IMR-90 (cell line): Measurements from ENCODE around the gene RPL12. TPM values are rescaled to one million over a fixed set of nuclear protein-coding genes. Genes with fewer than 3 reads are reported as not detected.
A peak's percentile ranks its signal among the peaks of the same experiment; 100 is the strongest.

Experiments used
- ATAC-seq: fragments of 200-7000 bp; cut with Tn5 transposase; 2 replicates; pipeline ENCODE4 v1.9.1; 2020; ENCODE audit warnings: low read depth, mild to moderate bottlenecking, moderate library complexity
- BruUV-seq: library from RNA; stranded (reverse); fragments of 400-500 nt; replicated peaks from 2 replicates; lab custom pipeline; 2021; lab: Mats Ljungman, UMichigan
- CTCF ChIA-PET: fragments of 300-600 bp; formaldehyde crosslinking; extraction: SDS; loops from one replicate; lab custom pipeline; 2021; ENCODE audit warnings: antibody characterized with exemption; lab: Yijun Ruan, JAX
- POLR2A ChIA-PET: fragments of 300-600 bp; sonication (Branson Sonifier 250); formaldehyde crosslinking; loops from one replicate; lab custom pipeline; 2022; ENCODE audit warnings: antibody characterized with exemption; ENCODE audit not compliant: unreplicated experiment; lab: Charles Lee
- DNase-seq: peaks from one replicate; pipeline ENCODE4 v3.0.0; 2013
- H2AFZ ChIP-seq: replicated peaks from 2 replicates; pipeline ENCODE3; 2013; ENCODE audit warnings: low read length, mild to moderate bottlenecking; ENCODE audit not compliant: poor library complexity
- H2AK5ac ChIP-seq: 2 replicates; pipeline ENCODE4 v1.6.1; 2013; ENCODE audit warnings: low read depth, low read length, inconsistent platforms
- H2AK9ac ChIP-seq: replicated peaks from 2 replicates; pipeline ENCODE3; 2013; ENCODE audit warnings: mild to moderate bottlenecking, low read depth, low read length, moderate library complexity; ENCODE audit not compliant: poor library complexity
- H2BK120ac ChIP-seq: 2 replicates; pipeline ENCODE4 v1.6.1; 2013; ENCODE audit warnings: low read depth, low read length, inconsistent platforms
- H2BK15ac ChIP-seq: 3 replicates; pipeline ENCODE4 v1.6.1; 2013; ENCODE audit warnings: low read depth, low read length, inconsistent platforms
- H2BK20ac ChIP-seq: 2 replicates; pipeline ENCODE4 v1.6.1; 2013; ENCODE audit warnings: low read depth, mild to moderate bottlenecking, inconsistent platforms, low read length, moderate library complexity
- H2BK5ac ChIP-seq: 2 replicates; pipeline ENCODE4 v1.6.1; 2013; ENCODE audit warnings: mild to moderate bottlenecking, low read depth, low read length, inconsistent platforms; ENCODE audit not compliant: poor library complexity, severe bottlenecking
- H3K14ac ChIP-seq: replicated peaks from 2 replicates; pipeline ENCODE4 v1.6.1; 2013; ENCODE audit warnings: low read depth, low read length, inconsistent platforms
- H3K18ac ChIP-seq: 2 replicates; pipeline ENCODE4 v1.6.1; 2013; ENCODE audit warnings: low read depth, low read length, control low read depth
- H3K23ac ChIP-seq: 2 replicates; pipeline ENCODE4 v1.6.1; 2013; ENCODE audit warnings: low read depth, low read length, inconsistent platforms
- H3K27ac ChIP-seq: 2 replicates; pipeline ENCODE4 v1.5.1; 2013; ENCODE audit warnings: mild to moderate bottlenecking, control low read depth, low read length; ENCODE audit not compliant: insufficient read depth
- H3K27me3 ChIP-seq: 2 replicates; pipeline ENCODE4 v1.6.1; 2013; ENCODE audit warnings: low read length; ENCODE audit not compliant: control insufficient read depth, insufficient read depth
- H3K36me3 ChIP-seq: 2 replicates; pipeline ENCODE4 v1.6.1; 2013; ENCODE audit warnings: low read length, mixed read lengths; ENCODE audit not compliant: control insufficient read depth, insufficient read depth
- H3K4ac ChIP-seq: 2 replicates; pipeline ENCODE4 v1.6.1; 2013; ENCODE audit warnings: low read depth, low read length, inconsistent platforms
- H3K4me1 ChIP-seq: 2 replicates; pipeline ENCODE4 v1.6.1; 2013; ENCODE audit warnings: low read length, mixed read lengths; ENCODE audit not compliant: control insufficient read depth, insufficient read depth
- H3K4me2 ChIP-seq: 2 replicates; pipeline ENCODE4 v1.6.1; 2013; ENCODE audit warnings: low read depth, mild to moderate bottlenecking, control low read depth, low read length, moderate library complexity
- H3K4me3 ChIP-seq: 2 replicates; pipeline ENCODE4 v1.5.1; 2013; ENCODE audit warnings: low read depth, mild to moderate bottlenecking, control low read depth, low read length, moderate library complexity; ENCODE audit not compliant: insufficient read depth
- H3K56ac ChIP-seq: 2 replicates; pipeline ENCODE4 v1.6.1; 2013; ENCODE audit warnings: low read length, inconsistent platforms; ENCODE audit not compliant: insufficient read depth; ENCODE audit errors: extremely low read depth
- H3K79me1 ChIP-seq, 2 experiments: 2 replicates each; pipeline ENCODE4 v1.6.1; 2013; ENCODE audit warnings: low read length in 2 of 2, inconsistent platforms in 1 of 2, low read depth in 1 of 2
- H3K9ac ChIP-seq: 2 replicates; pipeline ENCODE4 v1.6.1; 2013; ENCODE audit warnings: low read depth, low read length, control low read depth
- H3K9me1 ChIP-seq: 2 replicates; pipeline ENCODE4 v1.6.1; 2013; ENCODE audit warnings: low read length, inconsistent platforms; ENCODE audit not compliant: insufficient read depth
- H3K9me3 ChIP-seq: 2 replicates; pipeline ENCODE4 v1.6.1; 2013; ENCODE audit warnings: low read length; ENCODE audit not compliant: control insufficient read depth, insufficient read depth
- H4K20me1 ChIP-seq: 2 replicates; pipeline ENCODE4 v1.6.1; 2013; ENCODE audit warnings: low read length, inconsistent platforms; ENCODE audit not compliant: insufficient read depth
- H4K5ac ChIP-seq: 2 replicates; pipeline ENCODE4 v1.6.1; 2013; ENCODE audit warnings: mild to moderate bottlenecking, low read depth, low read length, control low read depth
- H4K8ac ChIP-seq, 2 experiments: 2 replicates each; pipeline ENCODE4 v1.6.1; 2013; ENCODE audit warnings: low read depth in 2 of 2, low read length in 2 of 2, control low read depth in 1 of 2, inconsistent platforms in 1 of 2
- H4K91ac ChIP-seq: 2 replicates; pipeline ENCODE4 v1.6.1; 2013; ENCODE audit warnings: low read depth, low read length, inconsistent platforms; ENCODE audit not compliant: insufficient read depth
- BHLHE40 ChIP-seq: fragments of 150-350 bp; IDR thresholded peaks from 2 replicates; pipeline ENCODE4 v1.6.1; 2016; ENCODE audit warnings: mild to moderate bottlenecking, low read depth, low read length
- CHD1 ChIP-seq: IDR thresholded peaks from 2 replicates; pipeline ENCODE4 v1.6.1; 2012; ENCODE audit warnings: low read depth, low read length, improper control_type of control experiment
- CTCF ChIP-seq: conservative IDR thresholded peaks from 2 replicates; pipeline ENCODE4 v1.5.1; 2012; ENCODE audit warnings: mild to moderate bottlenecking, low read depth, low read length, improper control_type of control experiment
- FOS ChIP-seq: fragments of 150-350 bp; IDR thresholded peaks from 2 replicates; pipeline ENCODE4 v1.6.1; 2016; ENCODE audit warnings: low read depth, low read length
- MAFK ChIP-seq: IDR thresholded peaks from 2 replicates; pipeline ENCODE4 v1.6.1; 2012; ENCODE audit warnings: low read depth, low read length, improper control_type of control experiment
- MXI1 ChIP-seq: IDR thresholded peaks from 2 replicates; pipeline ENCODE4 v1.6.1; 2012; ENCODE audit warnings: low read depth, mild to moderate bottlenecking, low read length, moderate library complexity, borderline replicate concordance
- NFE2L2 ChIP-seq: fragments of 150-350 bp; IDR thresholded peaks from 2 replicates; pipeline ENCODE4 v1.6.1; 2016; ENCODE audit warnings: low read depth, mild to moderate bottlenecking, low read length
- POLR2A ChIP-seq: IDR thresholded peaks from 2 replicates; pipeline ENCODE4 v1.6.1; 2012; ENCODE audit warnings: mild to moderate bottlenecking, low read depth, low read length
- RAD21 ChIP-seq: IDR thresholded peaks from 2 replicates; pipeline ENCODE4 v1.6.1; 2012; ENCODE audit warnings: low read length, improper control_type of control experiment
- RCOR1 ChIP-seq: IDR thresholded peaks from 2 replicates; pipeline ENCODE4 v1.6.1; 2012; ENCODE audit warnings: mild to moderate bottlenecking, low read length, improper control_type of control experiment; ENCODE audit not compliant: insufficient replicate concordance
- RFX5 ChIP-seq: IDR thresholded peaks from 2 replicates; pipeline ENCODE4 v1.8.0; 2012; ENCODE audit warnings: low read depth, mild to moderate bottlenecking, low read length, moderate library complexity
- SMC3 ChIP-seq: fragments of 150-350 bp; IDR thresholded peaks from 2 replicates; pipeline ENCODE4 v1.6.1; 2016; ENCODE audit warnings: low read depth, mild to moderate bottlenecking, antibody characterized with exemption, low read length, moderate library complexity
- USF2 ChIP-seq: fragments of 150-350 bp; IDR thresholded peaks from 2 replicates; pipeline ENCODE4 v1.6.1; 2017; ENCODE audit warnings: mild to moderate bottlenecking, antibody characterized with exemption, low read length, low read depth
- WGBS, 2 experiments: methylation state at CpG; one replicate each; pipeline versions ENCODE4 v1.1.5 to v1.1.7; 2013; ENCODE audit warnings: missing lambda C conversion rate in 2 of 2; ENCODE audit not compliant: insufficient read length in 1 of 2; ENCODE audit errors: extremely low coverage in 2 of 2; 5-methylcytosine and 5-hydroxymethylcytosine counted together
- dilution Hi-C: fragments of 300-500 bp; cut with HindIII; formaldehyde crosslinking; loops from one replicate; pipeline ENCODE4 v1.14.3; 2018; ENCODE audit warnings: low sequenced_read_pairs; ENCODE audit not compliant: unreplicated experiment
- in situ Hi-C: fragments of 300-500 bp; cut with MboI; formaldehyde crosslinking; loops from 3 replicates; pipeline ENCODE4 v1.14.3; 2019; ENCODE audit warnings: low sequenced_read_pairs, inconsistent platforms, mixed read lengths
- intact Hi-C: fragments of 100-400 bp; cut with micrococcal nuclease; formaldehyde crosslinking; loops from 2 replicates; pipeline ENCODE4 v1.10.0; 2022
- polyA plus RNA-seq, 3 experiments: library from polyadenylated mRNA; depleted of rRNA; stranded (reverse); fragments of >200 nt; gene quantifications; 2 replicates each; pipeline ENCODE4 v1.2.3, GENCODE V29; 2012; ENCODE audit warnings: low replicate concordance in 1 of 3
- total RNA-seq: library from RNA; depleted of rRNA; stranded (reverse); fragments of >200 nt; gene quantifications from 2 replicates; pipeline ENCODE4 v1.2.3, GENCODE V29; 2012

The RPL12 gene
- total and polyA plus RNA-seq, 2 of the 4 experiments (the other 2 are of a cell fraction) = 1,864 to 2,379 TPM

GRCh38 chr9:127500862-127501261 lies 49.7 kb upstream of the RPL12 start:
- H3K9me3 ChIP-seq = no peaks in the 10 kb centered on the region
- H2AK5ac ChIP-seq = no peak overlapping the region
- no peak overlapping the region for H2BK120ac ChIP-seq
- peaks cover 0 to 55% of the 10 kb centered on the region in 2 experiments; a peak in 2 of 4 replicates for H3K79me1 ChIP-seq
- no peak overlapping the region for H2BK20ac ChIP-seq
- no peak overlapping the region for H4K5ac ChIP-seq
- intact Hi-C loops (loop anchor here (5.0 to 10.0 kb wide), 2 partner anchors 66 to 424 kb away; a partner anchor contains a TSS), in situ Hi-C loops (loop anchor here (5.0 kb wide), 1 partner anchor 86 kb away; no protein-coding TSS in a partner anchor), dilution Hi-C loops (no loop called here)
- H4K20me1 ChIP-seq = peaks cover 28% of the 10 kb centered on the region
- peak overlapping the region; percentile 43 for H2AFZ ChIP-seq
- no peak overlapping the region for H2BK5ac ChIP-seq
- BruUV-seq = no TSS peak
- H4K91ac ChIP-seq = no peak overlapping the region
- DNase-seq (no peak), ATAC-seq (no peak)
- no peak overlapping the region for H3K14ac ChIP-seq
- no peak overlapping the region for H3K23ac ChIP-seq
- peaks cover 3% of the 10 kb centered on the region; the same call in 1 of the 2 replicates for H3K9me1 ChIP-seq
- H3K27ac ChIP-seq = no peak overlapping the region
- peaks cover 65% of the 10 kb centered on the region for H3K36me3 ChIP-seq
- H3K9ac ChIP-seq = no peak overlapping the region
- H3K4me1 ChIP-seq = peaks cover 6% of the 10 kb centered on the region; the same call in 1 of the 2 replicates
- TF ChIP-seq RFX5 = no peak
- no peak for TF ChIP-seq NFE2L2
- TF ChIP-seq FOS = no peak
- no peak for TF ChIP-seq MXI1
- no peak for TF ChIP-seq CHD1
- TF ChIP-seq SMC3 = no peak
- no peak for TF ChIP-seq BHLHE40
- no peak for TF ChIP-seq RCOR1
- no peak for TF ChIP-seq MAFK
- no peak for TF ChIP-seq USF2
- no peak for TF ChIP-seq RAD21
- TF ChIP-seq CTCF = no peak
- TF ChIP-seq POLR2A = no peak
- no peaks in the 10 kb centered on the region for H3K27me3 ChIP-seq
- H3K56ac ChIP-seq = no peak overlapping the region
- no peak overlapping the region for H3K4me3 ChIP-seq
- H3K18ac ChIP-seq = no peak overlapping the region
- H3K4ac ChIP-seq = no peak overlapping the region
- ChIA-PET POLR2A (no interaction called here), CTCF (no interaction called here)
- WGBS, 2 experiments = 88% methylated on average over 4 of the region's 9 CpGs; no CpG with 5 or more reads in 1 of the 2 experiments
- H3K4me2 ChIP-seq = no peak overlapping the region
- H2BK15ac ChIP-seq = no peak overlapping the region
- no peak overlapping the region for H4K8ac ChIP-seq
- H2AK9ac ChIP-seq = no peak overlapping the region
